ENCODE measurements around the gene ZBED6. TPM values are rescaled to one million over a fixed set of nuclear protein-coding genes. Genes with fewer than 3 reads are reported as not detected.
"Not testable (repeated sequence)": the region's sequence is repeated elsewhere in the genome, so short reads cannot be mapped to it uniquely, and the experiment has no call there.

ZBED6 gene
- total and polyA plus RNA-seq, 9 donors = 7.0 to 23.9 (median 11.1) TPM

- no peaks in the 10 kb centered on the region for H3K36me3 ChIP-seq (ENCODE audit: control insufficient read depth, insufficient read depth, low read length)
- H3K27ac ChIP-seq (ENCODE audit: low read length) = no peak overlapping the region
- H3K9me3 ChIP-seq (replicated peaks; ENCODE audit: control insufficient read depth, low read depth, low read length) = no peaks in the 10 kb centered on the region
- H3K4me1 ChIP-seq (ENCODE audit: control insufficient read depth, insufficient read depth, low read length) = no peaks in the 10 kb centered on the region
- no peak overlapping the region for H3K4me3 ChIP-seq (ENCODE audit: low read length)
- no peaks in the 10 kb centered on the region for H3K27me3 ChIP-seq (ENCODE audit: control insufficient read depth, insufficient read depth, low read length)
- no CpG with 5 or more reads among the region's 3 CpGs for WGBS (ENCODE audit: insufficient coverage)
- no peak for DNase-seq
Measured at GRCh38 chr1:203777596-203777995, 17.8 kb upstream of the ZBED6 start.

GRCh38 chr1:203778146-203778545 is 17.3 kb upstream of the ZBED6 start:
- WGBS (ENCODE audit: insufficient coverage) = no CpG with 5 or more reads among the region's 3 CpGs
- H3K9me3 ChIP-seq (replicated peaks; ENCODE audit: control insufficient read depth, low read depth, low read length) = no peaks in the 10 kb centered on the region
- H3K27ac ChIP-seq (ENCODE audit: low read length) = no peak overlapping the region
- H3K27me3 ChIP-seq (ENCODE audit: control insufficient read depth, insufficient read depth, low read length) = no peaks in the 10 kb centered on the region
- no peak for DNase-seq
- no peaks in the 10 kb centered on the region for H3K4me1 ChIP-seq (ENCODE audit: control insufficient read depth, insufficient read depth, low read length)
- H3K4me3 ChIP-seq (ENCODE audit: low read length) = no peak overlapping the region
- H3K36me3 ChIP-seq (ENCODE audit: control insufficient read depth, insufficient read depth, low read length) = no peaks in the 10 kb centered on the region

- Histone ChIP-seq H3K4me1 (ENCODE audit: control insufficient read depth, insufficient read depth, low read length) (no peaks in the 10 kb centered on the region), H3K27me3 (ENCODE audit: control insufficient read depth, insufficient read depth, low read length) (no peaks in the 10 kb centered on the region), H3K9me3 (replicated peaks; ENCODE audit: control insufficient read depth, low read depth, low read length) (no peaks in the 10 kb centered on the region), H3K27ac (ENCODE audit: low read length) (no peak overlapping the region), H3K36me3 (ENCODE audit: control insufficient read depth, insufficient read depth, low read length) (no peaks in the 10 kb centered on the region), H3K4me3 (ENCODE audit: low read length) (no peak overlapping the region)
- DNase-seq = no peak
- 87% methylated on average over 2 of the region's 4 CpGs for WGBS (ENCODE audit: insufficient coverage)
Measured at GRCh38 chr1:203778789-203779188, 16.6 kb upstream of the ZBED6 start.

- Histone ChIP-seq H3K27me3 (ENCODE audit: control insufficient read depth, insufficient read depth, low read length) (no peaks in the 10 kb centered on the region), H3K9me3 (replicated peaks; ENCODE audit: control insufficient read depth, low read depth, low read length) (no peaks in the 10 kb centered on the region), H3K4me3 (ENCODE audit: low read length) (no peak overlapping the region), H3K27ac (ENCODE audit: low read length) (no peak overlapping the region), H3K4me1 (ENCODE audit: control insufficient read depth, insufficient read depth, low read length) (no peaks in the 10 kb centered on the region), H3K36me3 (ENCODE audit: control insufficient read depth, insufficient read depth, low read length) (no peaks in the 10 kb centered on the region)
- no peak for DNase-seq
- 73% methylated on average over 4 of the region's 7 CpGs for WGBS (ENCODE audit: insufficient coverage)
Measured at GRCh38 chr1:203781962-203782361, 13.5 kb upstream of the ZBED6 start.

GRCh38 chr1:203789966-203790365 is 5.5 kb upstream of the ZBED6 start:
- H3K27me3 ChIP-seq (ENCODE audit: control insufficient read depth, insufficient read depth, low read length) = no peaks in the 10 kb centered on the region
- no peaks in the 10 kb centered on the region for H3K9me3 ChIP-seq (replicated peaks; ENCODE audit: control insufficient read depth, low read depth, low read length)
- DNase-seq = no peak
- H3K4me3 ChIP-seq (ENCODE audit: low read length) = no peak overlapping the region
- peaks cover 3% of the 10 kb centered on the region for H3K4me1 ChIP-seq (ENCODE audit: control insufficient read depth, insufficient read depth, low read length)
- H3K27ac ChIP-seq (ENCODE audit: low read length) = no peak overlapping the region
- no peaks in the 10 kb centered on the region for H3K36me3 ChIP-seq (ENCODE audit: control insufficient read depth, insufficient read depth, low read length)
- WGBS (ENCODE audit: insufficient coverage) = no CpG with 5 or more reads among the region's 3 CpGs

GRCh38 chr1:203791498-203791897 is 3.9 kb upstream of the ZBED6 start:
- Histone ChIP-seq H3K27ac (ENCODE audit: low read length) (no peak overlapping the region), H3K9me3 (replicated peaks; ENCODE audit: control insufficient read depth, low read depth, low read length) (no peaks in the 10 kb centered on the region), H3K36me3 (ENCODE audit: control insufficient read depth, insufficient read depth, low read length) (no peaks in the 10 kb centered on the region), H3K4me1 (ENCODE audit: control insufficient read depth, insufficient read depth, low read length) (peaks cover 4% of the 10 kb centered on the region), H3K27me3 (ENCODE audit: control insufficient read depth, insufficient read depth, low read length) (no peaks in the 10 kb centered on the region), H3K4me3 (ENCODE audit: low read length) (no peak overlapping the region)
- WGBS (ENCODE audit: insufficient coverage) = 88% methylated on average over 2 of the region's 3 CpGs
- no peak for DNase-seq

- no peak overlapping the region for H3K27ac ChIP-seq (ENCODE audit: low read length)
- no peaks in the 10 kb centered on the region for H3K9me3 ChIP-seq (replicated peaks; ENCODE audit: control insufficient read depth, low read depth, low read length)
- peaks cover 3% of the 10 kb centered on the region for H3K36me3 ChIP-seq (ENCODE audit: control insufficient read depth, insufficient read depth, low read length)
- peaks cover 4% of the 10 kb centered on the region for H3K4me1 ChIP-seq (ENCODE audit: control insufficient read depth, insufficient read depth, low read length)
- 79% methylated on average over 2 of the region's 2 CpGs for WGBS (ENCODE audit: insufficient coverage)
- DNase-seq = no peak
- H3K4me3 ChIP-seq (ENCODE audit: low read length) = no peak overlapping the region
- H3K27me3 ChIP-seq (ENCODE audit: control insufficient read depth, insufficient read depth, low read length) = no peaks in the 10 kb centered on the region
Measured at GRCh38 chr1:203792486-203792885, 2.9 kb upstream of the ZBED6 start.

GRCh38 chr1:203793561-203793960 is 1.9 kb upstream of the ZBED6 start:
- 100% methylated on average over 1 of the region's 7 CpGs for WGBS (ENCODE audit: insufficient coverage)
- not testable (repeated sequence) for DNase-seq; H3K4me3 ChIP-seq (ENCODE audit: low read length); H3K27me3 ChIP-seq (ENCODE audit: control insufficient read depth, insufficient read depth, low read length); H3K27ac ChIP-seq (ENCODE audit: low read length); H3K9me3 ChIP-seq (replicated peaks; ENCODE audit: control insufficient read depth, low read depth, low read length)
- peaks cover 13% of the 10 kb centered on the region for H3K36me3 ChIP-seq (ENCODE audit: control insufficient read depth, insufficient read depth, low read length)
- H3K4me1 ChIP-seq (ENCODE audit: control insufficient read depth, insufficient read depth, low read length) = peaks cover 15% of the 10 kb centered on the region

GRCh38 chr1:203794764-203795440 is 521 bp upstream of the ZBED6 start:
- Histone ChIP-seq H3K36me3 (ENCODE audit: control insufficient read depth, insufficient read depth, low read length) (peaks cover 21% of the 10 kb centered on the region), H3K9me3 (replicated peaks; ENCODE audit: control insufficient read depth, low read depth, low read length) (no peaks in the 10 kb centered on the region), H3K4me3 (ENCODE audit: low read length) (peak overlapping the region; percentile 86), H3K27me3 (ENCODE audit: control insufficient read depth, insufficient read depth, low read length) (no peaks in the 10 kb centered on the region), H3K27ac (ENCODE audit: low read length) (peak overlapping the region; percentile 97), H3K4me1 (ENCODE audit: control insufficient read depth, insufficient read depth, low read length) (peaks cover 22% of the 10 kb centered on the region)
- DNase-seq = no peak
- WGBS (ENCODE audit: insufficient coverage) = 100% methylated on average over 5 of the region's 19 CpGs

GRCh38 chr1:203796236-203796605 is 798 bp downstream of the ZBED6 start:
- peaks cover 22% of the 10 kb centered on the region for H3K36me3 ChIP-seq (ENCODE audit: control insufficient read depth, insufficient read depth, low read length)
- 0% methylated on average over 5 of the region's 12 CpGs for WGBS (ENCODE audit: insufficient coverage)
- H3K27me3 ChIP-seq (ENCODE audit: control insufficient read depth, insufficient read depth, low read length) = no peaks in the 10 kb centered on the region
- H3K4me1 ChIP-seq (ENCODE audit: control insufficient read depth, insufficient read depth, low read length) = peaks cover 22% of the 10 kb centered on the region
- peak overlapping the region; percentile 97 for H3K27ac ChIP-seq (ENCODE audit: low read length)
- no peaks in the 10 kb centered on the region for H3K9me3 ChIP-seq (replicated peaks; ENCODE audit: control insufficient read depth, low read depth, low read length)
- peak overlapping the region; percentile 86 for H3K4me3 ChIP-seq (ENCODE audit: low read length)
- peak; percentile 59 for DNase-seq

GRCh38 chr1:203797216-203797615 is 1.8 kb downstream of the ZBED6 start:
- no peak for DNase-seq
- H3K27me3 ChIP-seq (ENCODE audit: control insufficient read depth, insufficient read depth, low read length) = no peaks in the 10 kb centered on the region

More at GRCh38 chr1:203797216-203797615, 1.8 kb downstream of the ZBED6 start:
- no CpG with 5 or more reads among the region's 2 CpGs for WGBS (ENCODE audit: insufficient coverage)
- Histone ChIP-seq H3K27ac (ENCODE audit: low read length) (peak overlapping the region; percentile 26), H3K36me3 (ENCODE audit: control insufficient read depth, insufficient read depth, low read length) (peaks cover 22% of the 10 kb centered on the region), H3K4me3 (ENCODE audit: low read length) (no peak overlapping the region), H3K4me1 (ENCODE audit: control insufficient read depth, insufficient read depth, low read length) (peaks cover 22% of the 10 kb centered on the region), H3K9me3 (replicated peaks; ENCODE audit: control insufficient read depth, low read depth, low read length) (no peaks in the 10 kb centered on the region)
